Nephron progenitor cell (in vitro differentiated cells): ENCODE data around the gene TFCP2L1.

Source experiments
- DNase-seq: peaks from one replicate; pipeline ENCODE4 v3.0.0; 2021
- H3K27ac Mint-ChIP-seq: 2 replicates; pipeline ENCODE4 v1.8.0; 2021; ENCODE audit warnings: mild to moderate bottlenecking, moderate library complexity, mixed read lengths
- H3K27me3 Mint-ChIP-seq: 2 replicates; pipeline ENCODE4 v1.8.0; 2021; ENCODE audit warnings: mild to moderate bottlenecking, low read depth, mixed read lengths; ENCODE audit not compliant: poor library complexity
- H3K36me3 Mint-ChIP-seq: 2 replicates; pipeline ENCODE4 v1.8.0; 2021; ENCODE audit warnings: low read depth, mixed read lengths
- H3K4me1 Mint-ChIP-seq: 2 replicates; pipeline ENCODE4 v1.8.0; 2021; ENCODE audit warnings: mixed read lengths
- H3K4me3 Mint-ChIP-seq: 2 replicates; pipeline ENCODE4 v1.8.0; 2021; ENCODE audit warnings: mild to moderate bottlenecking, moderate library complexity, mixed read lengths
- H3K9me3 Mint-ChIP-seq: 2 replicates; pipeline ENCODE4 v1.8.0; 2021; ENCODE audit warnings: mild to moderate bottlenecking, moderate library complexity, mixed read lengths
- TF ChIP-seq, protein P1 (sequence below): fragments of 200-600 bp; sonication (generic); IDR thresholded peaks from 2 replicates; pipeline ENCODE4 v1.5.0; 2021; ENCODE audit warnings: antibody characterized with exemption

Gene TFCP2L1

DNA sequence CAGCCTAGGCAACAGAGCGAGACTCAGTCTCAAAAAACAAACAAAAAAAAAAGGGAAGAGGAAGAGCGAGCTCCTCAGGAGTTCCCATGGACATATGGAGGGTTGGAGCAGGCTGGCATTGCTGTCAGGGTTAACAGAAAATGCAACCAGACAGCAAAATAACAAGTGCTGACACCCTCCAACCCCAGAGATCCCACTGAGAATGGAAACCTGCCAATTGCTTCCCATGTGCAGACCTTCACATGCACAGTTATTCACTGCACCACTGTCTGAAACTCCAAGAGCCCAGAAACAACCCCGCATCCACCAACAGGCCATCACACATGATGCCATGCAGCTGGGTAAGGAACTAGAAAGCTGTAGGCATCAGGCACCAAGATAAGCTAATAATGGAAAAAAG, 43.5 kb downstream of the TFCP2L1 start:
- Mint-ChIP-seq H3K4me1 (peaks cover 13% of the 10 kb centered on the region), H3K27ac (no peak overlapping the region), H3K36me3 (no peaks in the 10 kb centered on the region), H3K9me3 (no peaks in the 10 kb centered on the region), H3K27me3 (peaks cover 35% of the 10 kb centered on the region), H3K4me3 (no peak overlapping the region)
- TF ChIP-seq, protein P1, sequence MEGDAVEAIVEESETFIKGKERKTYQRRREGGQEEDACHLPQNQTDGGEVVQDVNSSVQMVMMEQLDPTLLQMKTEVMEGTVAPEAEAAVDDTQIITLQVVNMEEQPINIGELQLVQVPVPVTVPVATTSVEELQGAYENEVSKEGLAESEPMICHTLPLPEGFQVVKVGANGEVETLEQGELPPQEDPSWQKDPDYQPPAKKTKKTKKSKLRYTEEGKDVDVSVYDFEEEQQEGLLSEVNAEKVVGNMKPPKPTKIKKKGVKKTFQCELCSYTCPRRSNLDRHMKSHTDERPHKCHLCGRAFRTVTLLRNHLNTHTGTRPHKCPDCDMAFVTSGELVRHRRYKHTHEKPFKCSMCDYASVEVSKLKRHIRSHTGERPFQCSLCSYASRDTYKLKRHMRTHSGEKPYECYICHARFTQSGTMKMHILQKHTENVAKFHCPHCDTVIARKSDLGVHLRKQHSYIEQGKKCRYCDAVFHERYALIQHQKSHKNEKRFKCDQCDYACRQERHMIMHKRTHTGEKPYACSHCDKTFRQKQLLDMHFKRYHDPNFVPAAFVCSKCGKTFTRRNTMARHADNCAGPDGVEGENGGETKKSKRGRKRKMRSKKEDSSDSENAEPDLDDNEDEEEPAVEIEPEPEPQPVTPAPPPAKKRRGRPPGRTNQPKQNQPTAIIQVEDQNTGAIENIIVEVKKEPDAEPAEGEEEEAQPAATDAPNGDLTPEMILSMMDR: no peak
- DNase-seq: no peak

DNA sequence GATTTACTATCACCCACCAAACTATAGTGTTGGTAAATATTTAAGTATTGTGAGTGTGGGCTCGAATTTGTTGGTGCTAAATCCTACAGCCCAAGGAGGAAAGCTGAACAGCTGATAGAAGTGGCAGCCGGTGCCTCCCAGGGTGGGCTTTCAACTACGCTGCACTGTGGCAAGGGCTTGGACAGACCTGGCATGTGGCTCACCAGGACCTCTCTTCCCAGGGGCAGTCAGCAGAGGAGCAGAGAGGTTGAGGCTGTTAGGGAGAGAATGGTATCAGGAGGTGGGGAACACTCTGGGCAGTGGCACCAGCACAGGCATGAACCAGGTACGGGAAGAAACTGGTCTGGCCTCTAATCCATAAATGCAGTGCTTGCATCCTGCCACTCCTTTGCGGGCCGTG, 44.6 kb downstream of the TFCP2L1 start:
- H3K9me3 Mint-ChIP-seq: no peaks in the 10 kb centered on the region
- H3K27ac Mint-ChIP-seq: peak overlapping the region; percentile 63
- no peak for DNase-seq
- peaks cover 13% of the 10 kb centered on the region for H3K4me1 Mint-ChIP-seq
- no peak overlapping the region for H3K4me3 Mint-ChIP-seq
- H3K27me3 Mint-ChIP-seq: peaks cover 35% of the 10 kb centered on the region
- no peaks in the 10 kb centered on the region for H3K36me3 Mint-ChIP-seq
- TF ChIP-seq, protein P1: no peak

DNA sequence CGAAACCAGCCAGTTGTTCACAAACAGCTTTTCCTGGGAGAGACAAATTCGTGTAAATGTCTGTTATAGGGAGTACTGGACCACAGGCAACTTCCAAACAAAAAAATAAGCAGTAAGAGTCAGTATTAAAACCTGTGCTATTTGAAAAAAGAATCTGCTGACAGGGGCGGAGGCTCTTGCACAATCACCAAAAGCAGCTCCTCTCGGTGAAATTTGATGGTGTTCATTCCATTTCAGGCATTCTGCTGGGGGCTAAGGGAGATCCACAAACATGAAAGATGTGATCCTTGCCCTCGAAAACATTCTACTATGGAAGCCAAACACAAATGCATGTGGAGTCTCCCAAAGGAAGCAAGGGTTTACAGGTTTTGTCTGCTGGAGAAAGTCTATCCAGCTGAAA, 45.0 kb downstream of the TFCP2L1 start:
- Mint-ChIP-seq H3K27me3 (peaks cover 38% of the 10 kb centered on the region), H3K4me1 (peaks cover 13% of the 10 kb centered on the region), H3K4me3 (no peak overlapping the region), H3K36me3 (no peaks in the 10 kb centered on the region), H3K27ac (peak overlapping the region; percentile 8), H3K9me3 (no peaks in the 10 kb centered on the region)
- no peak for DNase-seq
- TF ChIP-seq, protein P1: no peak

DNA sequence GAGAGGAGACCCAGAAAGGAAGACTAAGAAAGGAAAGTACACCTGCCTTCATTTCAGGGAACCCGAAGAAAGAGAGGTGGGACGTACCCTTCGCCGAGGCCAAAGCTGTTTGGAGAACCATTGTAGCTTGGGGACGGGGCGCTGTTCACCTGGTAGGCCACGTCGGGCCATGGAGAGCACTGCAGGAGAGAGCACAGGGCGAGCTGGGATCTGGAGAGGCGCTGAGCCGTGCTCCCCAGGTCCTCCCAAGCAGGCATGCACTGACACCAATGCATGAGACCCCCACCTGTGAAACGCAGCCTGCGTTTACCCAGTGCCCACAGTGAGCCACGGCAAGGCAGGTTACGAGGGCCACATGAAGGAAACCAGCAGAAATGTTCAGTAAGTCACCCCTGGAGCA, 45.5 kb downstream of the TFCP2L1 start:
- DNase-seq: no peak
- H3K4me1 Mint-ChIP-seq: peaks cover 13% of the 10 kb centered on the region
- TF ChIP-seq, protein P1: no peak
- no peaks in the 10 kb centered on the region for H3K36me3 Mint-ChIP-seq
- H3K4me3 Mint-ChIP-seq: no peak overlapping the region
- H3K9me3 Mint-ChIP-seq: no peaks in the 10 kb centered on the region
- H3K27me3 Mint-ChIP-seq: peaks cover 38% of the 10 kb centered on the region
- peak overlapping the region; percentile 8 for H3K27ac Mint-ChIP-seq

DNA sequence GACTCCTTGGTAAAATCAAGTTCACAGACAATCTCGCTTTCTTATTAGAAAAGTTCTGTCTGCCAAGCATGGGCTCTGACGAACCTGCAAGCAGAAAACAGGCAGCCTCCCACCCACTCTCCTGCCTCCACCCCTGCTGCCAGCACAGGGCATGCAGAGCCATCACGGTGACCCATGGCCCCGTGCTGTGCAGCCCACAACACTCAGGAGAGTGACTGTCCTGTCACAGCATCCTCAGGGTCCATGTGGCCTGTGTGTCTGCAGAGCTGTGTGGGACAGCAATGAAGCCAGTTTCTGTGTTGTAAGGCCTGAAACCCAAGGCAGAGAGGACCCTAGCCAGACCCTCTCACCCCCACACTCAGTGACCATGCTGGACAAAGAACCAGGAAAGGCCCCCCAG, 46.2 kb downstream of the TFCP2L1 start:
- no peaks in the 10 kb centered on the region for H3K36me3 Mint-ChIP-seq
- no peak for DNase-seq
- TF ChIP-seq, protein P1: no peak
- no peak overlapping the region for H3K4me3 Mint-ChIP-seq
- peaks cover 38% of the 10 kb centered on the region for H3K27me3 Mint-ChIP-seq
- H3K4me1 Mint-ChIP-seq: peaks cover 13% of the 10 kb centered on the region
- H3K9me3 Mint-ChIP-seq: no peaks in the 10 kb centered on the region
- H3K27ac Mint-ChIP-seq: no peak overlapping the region

DNA sequence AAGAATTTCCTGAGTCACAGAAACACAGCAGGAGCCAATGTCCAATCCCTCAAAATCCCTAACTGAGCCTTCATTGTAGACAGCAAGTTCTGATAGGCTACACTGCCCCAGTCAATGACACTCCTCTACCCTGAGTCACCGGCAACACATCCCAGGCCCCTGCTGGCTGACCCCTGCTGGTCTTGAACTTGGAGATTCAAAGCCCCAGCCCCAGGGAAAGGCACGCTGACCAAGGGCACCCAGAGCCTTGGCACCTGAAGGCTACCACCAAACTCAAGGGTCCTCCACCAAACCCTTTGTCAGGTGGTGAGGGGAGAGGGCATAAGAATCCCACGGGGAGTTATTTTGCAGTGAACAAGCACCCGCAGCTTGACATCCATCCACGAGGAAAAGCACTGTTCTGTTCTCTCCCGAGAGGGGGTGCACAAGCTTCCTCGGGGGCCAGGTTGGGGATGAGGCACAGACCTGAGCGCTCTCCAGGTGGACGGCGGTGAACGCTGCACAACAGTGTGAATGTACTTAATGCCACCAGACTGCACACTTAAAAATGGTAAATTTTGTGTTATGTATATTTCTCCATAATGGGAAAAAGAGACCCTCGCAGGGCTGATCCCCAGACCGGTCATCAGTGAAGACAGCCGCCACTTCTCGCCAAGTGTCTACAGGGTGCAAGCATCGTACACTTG, 46.9 kb downstream of the TFCP2L1 start:
- DNase-seq: no peak
- Mint-ChIP-seq H3K27me3 (peaks cover 35% of the 10 kb centered on the region), H3K27ac (no peak overlapping the region), H3K9me3 (no peaks in the 10 kb centered on the region), H3K36me3 (no peaks in the 10 kb centered on the region), H3K4me3 (no peak overlapping the region), H3K4me1 (peaks cover 8% of the 10 kb centered on the region)
- TF ChIP-seq, protein P1: no peak
